GM12878 (cell line): ENCODE measurements around the gene AMDHD2. TPM values are rescaled to one million over a fixed set of nuclear protein-coding genes. Genes with fewer than 3 reads are reported as not detected.

Source experiments
- ASH2L ChIP-seq: fragments of 300-600, 200-600 bp; sonication (generic); IDR thresholded peaks from 2 replicates; pipeline ENCODE4 v1.6.1; 2017; ENCODE audit warnings: low read depth, mild to moderate bottlenecking, borderline replicate concordance
- CHD4 ChIP-seq: fragments of 200-600 bp; sonication (generic); IDR thresholded peaks from 2 replicates; pipeline ENCODE4 v1.6.1; 2016; ENCODE audit warnings: mild to moderate bottlenecking
- DPF2 ChIP-seq: fragments of 450-650 bp; IDR thresholded peaks from 2 replicates; pipeline ENCODE4 v1.6.1; 2017; ENCODE audit warnings: mild to moderate bottlenecking
- HDAC6 ChIP-seq: fragments of 200-600 bp; sonication (generic); IDR thresholded peaks from one replicate; pipeline ENCODE4 v1.8.0; 2017; ENCODE audit warnings: antibody characterized with exemption; ENCODE audit not compliant: unreplicated experiment
- IRF4 ChIP-seq: IDR thresholded peaks from 2 replicates; pipeline ENCODE4 v1.6.1; 2011; ENCODE audit warnings: low read depth, low read length
- LARP7 ChIP-seq: fragments of 450-650 bp; IDR thresholded peaks from 2 replicates; pipeline ENCODE4 v1.6.1; 2017; ENCODE audit warnings: mild to moderate bottlenecking
- MEF2A ChIP-seq: IDR thresholded peaks from 2 replicates; pipeline ENCODE4 v1.6.1; 2011; ENCODE audit warnings: low read depth, mild to moderate bottlenecking, low read length, moderate library complexity; ENCODE audit not compliant: insufficient read depth
- MYC ChIP-seq: IDR thresholded peaks from 2 replicates; pipeline ENCODE4 v1.6.1; 2011; ENCODE audit warnings: mild to moderate bottlenecking, low read length, moderate library complexity, inconsistent platforms; ENCODE audit not compliant: insufficient read depth, insufficient replicate concordance, insufficient read length, severe bottlenecking
- NBN ChIP-seq: fragments of 450-650 bp; IDR thresholded peaks from 2 replicates; pipeline ENCODE4 v1.6.1; 2016
- NFIC ChIP-seq: IDR thresholded peaks from 2 replicates; pipeline ENCODE4 v1.6.1; 2012; ENCODE audit warnings: low read depth, mild to moderate bottlenecking, inconsistent platforms, low read length, moderate library complexity
- NFYB ChIP-seq: IDR thresholded peaks from 2 replicates; pipeline ENCODE4 v1.6.1; 2011; ENCODE audit warnings: low read depth, mild to moderate bottlenecking, low read length, improper control_type of control experiment, moderate library complexity; ENCODE audit not compliant: insufficient read depth
- PAX8 ChIP-seq: fragments of 450-650 bp; IDR thresholded peaks from 2 replicates; pipeline ENCODE4 v1.6.1; 2017; ENCODE audit warnings: mild to moderate bottlenecking, moderate library complexity
- POU2F2 ChIP-seq: IDR thresholded peaks from 3 replicates; pipeline ENCODE4 v1.6.1; 2011; ENCODE audit warnings: low read depth, mild to moderate bottlenecking, low read length, borderline replicate concordance
- SIN3A ChIP-seq: IDR thresholded peaks from 2 replicates; pipeline ENCODE4 v1.6.1; 2012; ENCODE audit warnings: low read depth, low read length, improper control_type of control experiment
- STAT3 ChIP-seq: IDR thresholded peaks from 2 replicates; pipeline ENCODE4 v1.6.1; 2011; ENCODE audit warnings: low read depth, low read length, improper control_type of control experiment
- TCF3 ChIP-seq: IDR thresholded peaks from 2 replicates; pipeline ENCODE4 v1.6.1; 2012; ENCODE audit warnings: low read depth, mild to moderate bottlenecking, low read length, borderline replicate concordance; ENCODE audit not compliant: insufficient read depth
- WRNIP1 ChIP-seq: IDR thresholded peaks from 2 replicates; pipeline ENCODE4 v1.6.1; 2011; ENCODE audit warnings: low read depth, low read length, improper control_type of control experiment, borderline replicate concordance
- ZNF217 ChIP-seq: fragments of 450-650 bp; IDR thresholded peaks from 2 replicates; pipeline ENCODE4 v1.6.1; 2017; ENCODE audit warnings: antibody characterized with exemption, mild to moderate bottlenecking
- ZNF622 ChIP-seq: fragments of 450-650 bp; IDR thresholded peaks from 2 replicates; pipeline ENCODE4 v1.6.1; 2017; ENCODE audit warnings: mild to moderate bottlenecking, inconsistent platforms
- polyA plus RNA-seq, 11 experiments: library from polyadenylated mRNA; depleted of rRNA in 4 of 11; unstranded in 6 of 11; stranded (reverse) in 5 of 11; fragments of >200 nt; fragmentation: Nextera tagmentation in 4 of 11; fragmentation: Illumina TruSeq in 1 of 11; extraction: Ambion mirVana in 4 of 11; extraction: Trizol in 1 of 11; gene quantifications; 1 replicate in 1 of 11; 2 replicates in 10 of 11; pipeline versions ENCODE4 v1.2.1 to v1.2.3, GENCODE V29; 2011 to 2016; ENCODE audit warnings: inconsistent platforms in 2 of 11, missing spikeins in 2 of 11, low read depth in 1 of 11
- total RNA-seq, 4 experiments: library from RNA; depleted of rRNA in 3 of 4; stranded (reverse); fragments of >200 nt in 3 of 4; fragmentation: Illumina TruSeq in 1 of 4; extraction: Trizol in 1 of 4; gene quantifications; 2 replicates each; pipeline versions ENCODE4 v1.2.1 to v1.2.3, GENCODE V29; 2013 to 2021
- TF ChIP-seq, protein P1 (sequence below): fragments of 450-650 bp; formaldehyde crosslinking; IDR thresholded peaks from 2 replicates; pipeline ENCODE4 v1.4.0; 2022; ENCODE audit warnings: mild to moderate bottlenecking, moderate library complexity
- TF ChIP-seq, protein P2 (sequence below), 3 experiments: IDR thresholded peaks in 2 of 3; conservative IDR thresholded peaks in 1 of 3; 2 replicates each; pipeline ENCODE4 v1.5.1; 2011; ENCODE audit warnings: low read depth in 3 of 3, low read length in 3 of 3, mild to moderate bottlenecking in 3 of 3, control low read depth in 2 of 3, moderate library complexity in 2 of 3, inconsistent platforms in 1 of 3, mixed read lengths in 1 of 3; ENCODE audit not compliant: control insufficient read depth in 2 of 3, insufficient read depth in 1 of 3; ENCODE audit errors: extremely low read depth in 1 of 3
- TF ChIP-seq, protein P3 (sequence below): fragments of 450-650 bp; IDR thresholded peaks from 2 replicates; pipeline ENCODE4 v1.6.1; 2017; ENCODE audit warnings: borderline replicate concordance
- TF ChIP-seq, protein P4 (sequence below): IDR thresholded peaks from 2 replicates; pipeline ENCODE4 v1.6.1; 2012; ENCODE audit warnings: low read depth, low read length, improper control_type of control experiment

AMDHD2 gene
- total and polyA plus RNA-seq, 10 of the 15 experiments (the other 5 are each of a cell fraction or from before 2014, with no cell fraction given): 0.60 to 41.8 (median 24.3) TPM; not detected in 1

DNA sequence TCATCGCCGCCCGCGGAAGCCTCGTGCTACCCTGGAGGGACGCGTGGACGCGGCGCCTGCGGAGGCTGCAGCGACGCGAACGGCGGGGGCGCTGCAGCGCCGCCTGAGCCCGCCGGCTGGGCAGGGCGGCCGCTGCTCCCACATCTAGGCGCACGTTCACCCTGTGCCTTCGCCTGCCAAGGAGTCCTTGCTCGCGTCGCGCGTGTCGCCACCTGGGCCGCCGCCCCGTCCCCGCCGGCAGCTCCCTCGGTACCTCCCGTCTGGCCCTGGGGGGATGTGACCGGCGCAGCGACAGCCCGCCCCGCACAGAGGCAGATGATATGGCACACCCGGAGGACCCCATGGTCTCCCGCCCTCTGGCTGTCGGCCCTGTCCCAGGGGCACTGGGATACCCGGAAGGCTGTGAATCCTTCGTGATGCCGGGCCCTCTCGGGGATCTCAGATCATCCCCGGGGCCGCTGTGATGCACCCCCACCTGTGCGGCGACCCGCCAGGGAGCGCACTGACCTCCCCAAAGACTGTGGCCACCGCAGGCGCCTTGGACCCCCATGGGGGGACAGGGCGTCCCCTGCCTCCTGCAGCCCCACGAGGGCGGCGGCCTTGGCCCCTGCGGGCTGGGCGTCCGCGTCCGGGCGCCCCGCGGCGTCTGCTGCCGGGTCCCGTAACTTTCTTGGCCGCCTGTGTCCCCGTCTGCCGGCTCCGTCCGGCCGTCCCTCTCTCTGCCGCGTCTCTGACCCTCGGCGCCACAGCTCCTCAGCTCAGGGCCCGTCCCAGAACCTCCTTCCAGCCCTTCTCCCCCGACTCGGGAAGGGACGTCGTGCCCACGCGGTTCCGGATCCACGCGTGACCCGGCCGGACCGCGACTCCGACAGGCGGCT lies 45.9 kb upstream of the AMDHD2 start (continued):
- TF ChIP-seq, protein P1, sequence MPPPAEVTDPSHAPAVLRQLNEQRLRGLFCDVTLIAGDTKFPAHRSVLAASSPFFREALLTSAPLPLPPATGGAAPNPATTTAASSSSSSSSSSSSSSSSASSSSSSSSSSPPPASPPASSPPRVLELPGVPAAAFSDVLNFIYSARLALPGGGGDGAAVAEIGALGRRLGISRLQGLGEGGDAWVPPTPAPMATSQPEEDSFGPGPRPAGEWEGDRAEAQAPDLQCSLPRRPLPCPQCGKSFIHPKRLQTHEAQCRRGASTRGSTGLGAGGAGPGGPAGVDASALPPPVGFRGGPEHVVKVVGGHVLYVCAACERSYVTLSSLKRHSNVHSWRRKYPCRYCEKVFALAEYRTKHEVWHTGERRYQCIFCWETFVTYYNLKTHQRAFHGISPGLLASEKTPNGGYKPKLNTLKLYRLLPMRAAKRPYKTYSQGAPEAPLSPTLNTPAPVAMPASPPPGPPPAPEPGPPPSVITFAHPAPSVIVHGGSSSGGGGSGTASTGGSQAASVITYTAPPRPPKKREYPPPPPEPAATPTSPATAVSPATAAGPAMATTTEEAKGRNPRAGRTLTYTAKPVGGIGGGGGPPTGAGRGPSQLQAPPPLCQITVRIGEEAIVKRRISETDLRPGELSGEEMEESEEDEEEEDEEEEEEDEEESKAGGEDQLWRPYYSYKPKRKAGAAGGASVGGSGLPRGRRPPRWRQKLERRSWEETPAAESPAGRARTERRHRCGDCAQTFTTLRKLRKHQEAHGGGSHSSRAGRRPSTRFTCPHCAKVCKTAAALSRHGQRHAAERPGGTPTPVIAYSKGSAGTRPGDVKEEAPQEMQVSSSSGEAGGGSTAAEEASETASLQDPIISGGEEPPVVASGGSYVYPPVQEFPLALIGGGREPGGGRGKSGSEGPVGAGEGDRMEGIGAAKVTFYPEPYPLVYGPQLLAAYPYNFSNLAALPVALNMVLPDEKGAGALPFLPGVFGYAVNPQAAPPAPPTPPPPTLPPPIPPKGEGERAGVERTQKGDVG (CRISPR knock-in tag): no peak
- TF ChIP-seq ASH2L (no peak), ZNF622 (no peak), MYC (peak; percentile 47), NBN (0 out of 2 replicates have a peak, but pooled peaks have one; percentile 22), TCF3 (0 out of 2 replicates have a peak, but pooled peaks have one; percentile 32), STAT3 (no peak), POU2F2 (no peak), IRF4 (no peak), NFYB (no peak), LARP7 (peak; percentile 60; the same call in 1 of the 2 replicates), ZNF217 (no peak), PAX8 (no peak), CHD4 (no peak), DPF2 (0 out of 2 replicates have a peak, but pooled peaks have one; percentile 47), WRNIP1 (no peak), MEF2A (no peak), NFIC (no peak), SIN3A (peak; percentile 6; the same call in 1 of the 2 replicates), HDAC6 (no peak)
- TF ChIP-seq, protein P2, sequence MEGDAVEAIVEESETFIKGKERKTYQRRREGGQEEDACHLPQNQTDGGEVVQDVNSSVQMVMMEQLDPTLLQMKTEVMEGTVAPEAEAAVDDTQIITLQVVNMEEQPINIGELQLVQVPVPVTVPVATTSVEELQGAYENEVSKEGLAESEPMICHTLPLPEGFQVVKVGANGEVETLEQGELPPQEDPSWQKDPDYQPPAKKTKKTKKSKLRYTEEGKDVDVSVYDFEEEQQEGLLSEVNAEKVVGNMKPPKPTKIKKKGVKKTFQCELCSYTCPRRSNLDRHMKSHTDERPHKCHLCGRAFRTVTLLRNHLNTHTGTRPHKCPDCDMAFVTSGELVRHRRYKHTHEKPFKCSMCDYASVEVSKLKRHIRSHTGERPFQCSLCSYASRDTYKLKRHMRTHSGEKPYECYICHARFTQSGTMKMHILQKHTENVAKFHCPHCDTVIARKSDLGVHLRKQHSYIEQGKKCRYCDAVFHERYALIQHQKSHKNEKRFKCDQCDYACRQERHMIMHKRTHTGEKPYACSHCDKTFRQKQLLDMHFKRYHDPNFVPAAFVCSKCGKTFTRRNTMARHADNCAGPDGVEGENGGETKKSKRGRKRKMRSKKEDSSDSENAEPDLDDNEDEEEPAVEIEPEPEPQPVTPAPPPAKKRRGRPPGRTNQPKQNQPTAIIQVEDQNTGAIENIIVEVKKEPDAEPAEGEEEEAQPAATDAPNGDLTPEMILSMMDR (IDR thresholded peaks at IDR 0.05 in 2 of 3, conservative IDR thresholded peaks at IDR 0.05 in 1 of 3; ENCODE audit: control insufficient read depth in 2 of 3, extremely low read depth in 1 of 3, insufficient read depth in 1 of 3, low read depth in 3 of 3, low read length in 3 of 3): peak; percentile 41 to 73 (median 42); a peak in 5 of 6 replicates
- TF ChIP-seq, protein P3, sequence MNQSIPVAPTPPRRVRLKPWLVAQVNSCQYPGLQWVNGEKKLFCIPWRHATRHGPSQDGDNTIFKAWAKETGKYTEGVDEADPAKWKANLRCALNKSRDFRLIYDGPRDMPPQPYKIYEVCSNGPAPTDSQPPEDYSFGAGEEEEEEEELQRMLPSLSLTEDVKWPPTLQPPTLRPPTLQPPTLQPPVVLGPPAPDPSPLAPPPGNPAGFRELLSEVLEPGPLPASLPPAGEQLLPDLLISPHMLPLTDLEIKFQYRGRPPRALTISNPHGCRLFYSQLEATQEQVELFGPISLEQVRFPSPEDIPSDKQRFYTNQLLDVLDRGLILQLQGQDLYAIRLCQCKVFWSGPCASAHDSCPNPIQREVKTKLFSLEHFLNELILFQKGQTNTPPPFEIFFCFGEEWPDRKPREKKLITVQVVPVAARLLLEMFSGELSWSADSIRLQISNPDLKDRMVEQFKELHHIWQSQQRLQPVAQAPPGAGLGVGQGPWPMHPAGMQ: no peak
- TF ChIP-seq, protein P4, sequence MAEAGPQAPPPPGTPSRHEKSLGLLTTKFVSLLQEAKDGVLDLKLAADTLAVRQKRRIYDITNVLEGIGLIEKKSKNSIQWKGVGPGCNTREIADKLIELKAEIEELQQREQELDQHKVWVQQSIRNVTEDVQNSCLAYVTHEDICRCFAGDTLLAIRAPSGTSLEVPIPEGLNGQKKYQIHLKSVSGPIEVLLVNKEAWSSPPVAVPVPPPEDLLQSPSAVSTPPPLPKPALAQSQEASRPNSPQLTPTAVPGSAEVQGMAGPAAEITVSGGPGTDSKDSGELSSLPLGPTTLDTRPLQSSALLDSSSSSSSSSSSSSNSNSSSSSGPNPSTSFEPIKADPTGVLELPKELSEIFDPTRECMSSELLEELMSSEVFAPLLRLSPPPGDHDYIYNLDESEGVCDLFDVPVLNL: no peak
